GM12892 (cell line): ENCODE measurements around the gene UNC119.

Experiments
- POLR2A ChIP-seq: IDR thresholded peaks from 2 replicates; pipeline ENCODE4 v1.6.1; 2011; ENCODE audit warnings: low read depth, low read length, control low read depth
- POLR2AphosphoS5 ChIP-seq: IDR thresholded peaks from 2 replicates; pipeline ENCODE4 v1.6.1; 2011; ENCODE audit warnings: low read depth, low read length, control low read depth
- TAF1 ChIP-seq: IDR thresholded peaks from 2 replicates; pipeline ENCODE4 v1.6.1; 2011; ENCODE audit warnings: low read depth, mild to moderate bottlenecking, control low read depth, low read length, borderline replicate concordance

GRCh38 chr17:28513476-28513875 lies 38.9 kb downstream of the UNC119 start:
- TF ChIP-seq POLR2A, result no peak
- TF ChIP-seq POLR2AphosphoS5, result no peak
- TF ChIP-seq TAF1, result no peak
